Activated naive CD4-positive, alpha-beta T cell treated with anti-CD3 and anti-CD28 coated beads for 36 hours (primary cell): ENCODE measurements around the gene SOHLH1. TPM values are rescaled to one million over a fixed set of nuclear protein-coding genes. Genes with fewer than 3 reads are reported as not detected.

Experiments
- CTCF ChIA-PET: fragments of 350-600 bp; sonication (Branson Sonifier 250); formaldehyde crosslinking; loops from one replicate; lab custom pipeline; 2021; ENCODE audit warnings: antibody characterized with exemption; lab: Charles Lee
- DNase-seq: peaks from one replicate; pipeline ENCODE4 v3.0.0-alpha.2; 2020
- H3K27ac Mint-ChIP-seq: one replicate; pipeline ENCODE4 v1.8.0; 2021; ENCODE audit warnings: mild to moderate bottlenecking, mixed read lengths
- H3K27me3 Mint-ChIP-seq: one replicate; pipeline ENCODE4 v1.8.0; 2021; ENCODE audit warnings: low read depth, mixed read lengths
- H3K36me3 Mint-ChIP-seq: one replicate; pipeline ENCODE4 v1.8.0; 2021; ENCODE audit warnings: low read depth, mixed read lengths
- H3K4me1 Mint-ChIP-seq: one replicate; pipeline ENCODE4 v1.8.0; 2021; ENCODE audit warnings: low read depth, mixed read lengths
- H3K4me3 Mint-ChIP-seq: one replicate; pipeline ENCODE4 v1.8.0; 2021; ENCODE audit warnings: mild to moderate bottlenecking, moderate library complexity, mixed read lengths
- H3K9me3 Mint-ChIP-seq: one replicate; pipeline ENCODE4 v1.8.0; 2021; ENCODE audit warnings: mixed read lengths
- intact Hi-C: fragments of 100-400 bp; cut with micrococcal nuclease; formaldehyde crosslinking; loops from one replicate; pipeline ENCODE4 v1.15.1; 2023
- total RNA-seq, 2 experiments: library from RNA; stranded (reverse); gene quantifications; one replicate each; pipeline ENCODE4 v1.2.3, GENCODE V29; 2021

Gene SOHLH1
- total RNA-seq, 2 experiments from 2014 or later = not detected

- no peaks in the 10 kb centered on the region for H3K4me1 Mint-ChIP-seq
- CTCF ChIA-PET = no interaction called here
- intact Hi-C loops = no loop called here
These were observed 32.5 kb downstream of the SOHLH1 start for GRCh38 chr9:135666534-135667462.

GRCh38 chr9:135665795-135666189 is 33.5 kb downstream of the SOHLH1 start:
- H3K4me3 Mint-ChIP-seq = no peak overlapping the region
- intact Hi-C loops = no loop called here

More at GRCh38 chr9:135666534-135667462, 32.5 kb downstream of the SOHLH1 start:
- Mint-ChIP-seq H3K4me3 (no peak overlapping the region), H3K9me3 (peaks cover 3% of the 10 kb centered on the region), H3K27me3 (peaks cover 2% of the 10 kb centered on the region), H3K36me3 (no peaks in the 10 kb centered on the region), H3K27ac (no peak overlapping the region)
- no peak for DNase-seq

GRCh38 chr9:135664801-135665794 is 34.2 kb downstream of the SOHLH1 start:
- H3K27ac Mint-ChIP-seq = no peak overlapping the region

More at GRCh38 chr9:135665795-135666189, 33.5 kb downstream of the SOHLH1 start:
- DNase-seq = no peak
- Mint-ChIP-seq H3K4me1 (no peaks in the 10 kb centered on the region), H3K9me3 (peaks cover 3% of the 10 kb centered on the region), H3K27me3 (peaks cover 2% of the 10 kb centered on the region), H3K36me3 (no peaks in the 10 kb centered on the region), H3K27ac (no peak overlapping the region)
- CTCF ChIA-PET = no interaction called here

GRCh38 chr9:135664266-135664665 is 35.0 kb downstream of the SOHLH1 start:
- Mint-ChIP-seq H3K36me3 (no peaks in the 10 kb centered on the region), H3K4me1 (no peaks in the 10 kb centered on the region), H3K4me3 (no peak overlapping the region), H3K27ac (no peak overlapping the region), H3K9me3 (peaks cover 3% of the 10 kb centered on the region), H3K27me3 (peaks cover 2% of the 10 kb centered on the region)
- intact Hi-C loops = no loop called here
- CTCF ChIA-PET = no interaction called here
- DNase-seq = no peak

More at GRCh38 chr9:135664801-135665794, 34.2 kb downstream of the SOHLH1 start:
- DNase-seq = no peak
- intact Hi-C loops = no loop called here
- no peak overlapping the region for H3K4me3 Mint-ChIP-seq
- H3K9me3 Mint-ChIP-seq = peaks cover 3% of the 10 kb centered on the region
- peaks cover 2% of the 10 kb centered on the region for H3K27me3 Mint-ChIP-seq
- H3K36me3 Mint-ChIP-seq = no peaks in the 10 kb centered on the region
- no peaks in the 10 kb centered on the region for H3K4me1 Mint-ChIP-seq
- CTCF ChIA-PET = no interaction called here

GRCh38 chr9:135663857-135664256 is 35.4 kb downstream of the SOHLH1 start:
- Mint-ChIP-seq H3K27ac (no peak overlapping the region), H3K9me3 (no peaks in the 10 kb centered on the region), H3K36me3 (no peaks in the 10 kb centered on the region), H3K27me3 (peaks cover 2% of the 10 kb centered on the region), H3K4me1 (no peaks in the 10 kb centered on the region), H3K4me3 (no peak overlapping the region)
- DNase-seq = no peak
- intact Hi-C loops = no loop called here
- CTCF ChIA-PET = no interaction called here

GRCh38 chr9:135663451-135663770 is 35.9 kb downstream of the SOHLH1 start:
- no peaks in the 10 kb centered on the region for H3K4me1 Mint-ChIP-seq
- no peak overlapping the region for H3K27ac Mint-ChIP-seq
- H3K36me3 Mint-ChIP-seq = no peaks in the 10 kb centered on the region
- CTCF ChIA-PET = no interaction called here
- H3K9me3 Mint-ChIP-seq = no peaks in the 10 kb centered on the region
- H3K4me3 Mint-ChIP-seq = no peak overlapping the region
- DNase-seq = no peak
- intact Hi-C loops = no loop called here
- H3K27me3 Mint-ChIP-seq = peaks cover 2% of the 10 kb centered on the region

GRCh38 chr9:135662758-135663450 is 36.4 kb downstream of the SOHLH1 start, which contains the start of gene LCN9:
Gene LCN9, plus strand, starts transcription at chr9:135663309. Its CDS starts 13 bp downstream, at chr9:135663322.
- H3K27me3 Mint-ChIP-seq = peaks cover 2% of the 10 kb centered on the region
- CTCF ChIA-PET = no interaction called here
- no peaks in the 10 kb centered on the region for H3K4me1 Mint-ChIP-seq
- H3K4me3 Mint-ChIP-seq = no peak within 1 kb of the TSS
- intact Hi-C loops = no loop called here
- no peak within 1 kb of the TSS for H3K27ac Mint-ChIP-seq
- H3K9me3 Mint-ChIP-seq = no peaks in the 10 kb centered on the region
- DNase-seq = no peak
- no peaks in the 10 kb centered on the region for H3K36me3 Mint-ChIP-seq

- Mint-ChIP-seq H3K4me3 (no peak overlapping the region), H3K9me3 (no peaks in the 10 kb centered on the region), H3K27ac (no peak overlapping the region), H3K36me3 (no peaks in the 10 kb centered on the region), H3K4me1 (no peaks in the 10 kb centered on the region), H3K27me3 (peaks cover 2% of the 10 kb centered on the region)
- DNase-seq = no peak
- CTCF ChIA-PET = no interaction called here
- intact Hi-C loops = no loop called here
These were observed 37.3 kb downstream of the SOHLH1 start for GRCh38 chr9:135661816-135662560.

- Mint-ChIP-seq H3K4me3 (no peak overlapping the region), H3K9me3 (no peaks in the 10 kb centered on the region), H3K27me3 (peaks cover 1% of the 10 kb centered on the region), H3K4me1 (no peaks in the 10 kb centered on the region), H3K27ac (no peak overlapping the region), H3K36me3 (no peaks in the 10 kb centered on the region)
- DNase-seq = no peak
- intact Hi-C loops = no loop called here
- CTCF ChIA-PET = no interaction called here
These were observed 38.9 kb downstream of the SOHLH1 start for GRCh38 chr9:135660407-135660806.

- DNase-seq = no peak
- Mint-ChIP-seq H3K36me3 (no peaks in the 10 kb centered on the region), H3K4me3 (no peak overlapping the region), H3K9me3 (no peaks in the 10 kb centered on the region), H3K27me3 (no peaks in the 10 kb centered on the region), H3K27ac (no peak overlapping the region), H3K4me1 (no peaks in the 10 kb centered on the region)
- CTCF ChIA-PET = no interaction called here
- intact Hi-C loops = no loop called here
These were observed 40.0 kb downstream of the SOHLH1 start for GRCh38 chr9:135659252-135659651.

- Mint-ChIP-seq H3K4me1 (no peaks in the 10 kb centered on the region), H3K36me3 (no peaks in the 10 kb centered on the region), H3K27me3 (no peaks in the 10 kb centered on the region), H3K9me3 (no peaks in the 10 kb centered on the region), H3K27ac (no peak overlapping the region), H3K4me3 (no peak overlapping the region)
- CTCF ChIA-PET = no interaction called here
- intact Hi-C loops = no loop called here
- DNase-seq = no peak
These were observed 41.9 kb downstream of the SOHLH1 start for GRCh38 chr9:135657416-135657815.
